GM18951 (cell line): ENCODE measurements around the gene SETDB2.

Source experiments
- POLR2A ChIP-seq: IDR thresholded peaks from 4 replicates; pipeline ENCODE4 v1.6.1; 2011; ENCODE audit warnings: mild to moderate bottlenecking; ENCODE audit not compliant: insufficient read length, insufficient read depth; ENCODE audit errors: extremely low read depth
- in situ Hi-C: fragments of 300-500 bp; cut with MboI; formaldehyde crosslinking; loops from one replicate; pipeline ENCODE4 v1.12.0; 2022; ENCODE audit warnings: low sequenced_read_pairs, mixed read lengths, inconsistent platforms; ENCODE audit not compliant: unreplicated experiment

Gene SETDB2

DNA sequence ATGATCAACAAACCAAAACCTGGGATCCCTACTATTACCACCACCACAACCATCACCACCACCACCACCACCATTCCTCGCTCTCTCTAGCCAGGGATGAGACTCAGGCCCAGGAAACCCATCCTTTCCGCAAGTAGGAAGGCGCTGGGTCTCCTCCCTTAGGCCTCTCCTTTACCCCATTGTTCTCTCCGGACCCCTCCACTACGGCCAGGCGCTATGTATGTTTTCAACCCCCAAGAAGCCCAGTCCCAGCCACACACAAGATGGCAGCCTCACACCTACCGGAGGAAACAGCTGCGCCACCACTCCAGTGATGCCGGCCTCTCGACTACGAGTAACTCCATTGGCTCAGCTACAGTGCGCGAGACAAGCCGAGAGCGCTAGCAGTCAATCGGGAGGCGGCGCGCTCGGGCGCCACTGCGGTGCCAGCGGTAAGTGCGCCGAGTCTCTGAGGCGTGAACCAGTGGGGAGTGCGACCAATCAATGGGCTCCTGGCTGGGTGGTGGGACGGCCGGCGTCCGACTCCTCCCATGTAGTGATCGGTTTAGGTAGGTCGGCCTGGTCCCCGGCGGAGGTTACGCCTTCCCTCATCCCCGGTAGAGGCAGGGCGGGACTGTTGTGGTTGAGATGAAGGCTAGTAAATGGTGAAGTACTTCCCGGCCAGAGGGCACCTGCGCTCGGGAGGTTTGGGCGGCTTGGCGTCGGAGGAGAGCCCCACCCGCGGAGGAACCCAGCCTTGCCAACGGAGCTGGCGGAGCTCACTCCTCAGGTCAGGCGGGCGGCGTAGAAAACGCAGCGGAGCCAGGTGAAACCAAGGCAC is at the start of gene SETDB2, which contains the start of gene CAB39L:
Gene SETDB2, plus strand, starts transcription at position 571 of the 820 bp plus-strand sequence. CDS start 7,620 bp downstream, outside the sequence.
Gene CAB39L, minus strand, starts transcription at position 361 of the 820 bp plus-strand sequence. CDS start 61,154 bp downstream, outside the sequence.
- peak; percentile 89 for TF ChIP-seq POLR2A
- in situ Hi-C loops: no loop called here

- TF ChIP-seq POLR2A: no peak
- in situ Hi-C loops: no loop called here
These were observed 48.6 kb upstream of the SETDB2 start for GRCh38 chr13:49395451-49395865.

DNA sequence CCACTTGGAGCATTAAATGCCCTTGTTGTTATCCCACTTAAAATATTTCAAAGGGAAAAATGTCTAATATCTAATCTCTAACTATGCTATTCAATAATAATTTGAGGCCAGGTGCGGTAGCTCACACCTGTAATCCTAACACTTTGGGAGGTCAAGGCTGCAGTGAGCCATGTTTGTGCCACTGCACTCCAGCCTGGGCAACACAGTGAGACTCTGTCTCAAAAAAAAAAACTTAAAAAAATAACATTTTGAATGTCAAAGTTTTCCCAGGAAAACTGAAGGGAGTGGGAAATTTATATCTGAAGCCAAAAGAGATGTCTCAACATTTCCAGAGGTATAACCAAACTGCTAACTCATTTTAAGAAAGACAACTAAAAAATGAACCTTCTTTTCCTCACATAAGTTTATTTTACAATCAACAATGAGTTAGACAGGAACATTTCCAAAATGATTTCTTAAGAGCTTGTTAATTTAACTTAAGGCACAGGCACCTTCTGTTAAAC is 48.1 kb upstream of the SETDB2 start:
- in situ Hi-C loops: no loop called here
- no peak for TF ChIP-seq POLR2A

DNA sequence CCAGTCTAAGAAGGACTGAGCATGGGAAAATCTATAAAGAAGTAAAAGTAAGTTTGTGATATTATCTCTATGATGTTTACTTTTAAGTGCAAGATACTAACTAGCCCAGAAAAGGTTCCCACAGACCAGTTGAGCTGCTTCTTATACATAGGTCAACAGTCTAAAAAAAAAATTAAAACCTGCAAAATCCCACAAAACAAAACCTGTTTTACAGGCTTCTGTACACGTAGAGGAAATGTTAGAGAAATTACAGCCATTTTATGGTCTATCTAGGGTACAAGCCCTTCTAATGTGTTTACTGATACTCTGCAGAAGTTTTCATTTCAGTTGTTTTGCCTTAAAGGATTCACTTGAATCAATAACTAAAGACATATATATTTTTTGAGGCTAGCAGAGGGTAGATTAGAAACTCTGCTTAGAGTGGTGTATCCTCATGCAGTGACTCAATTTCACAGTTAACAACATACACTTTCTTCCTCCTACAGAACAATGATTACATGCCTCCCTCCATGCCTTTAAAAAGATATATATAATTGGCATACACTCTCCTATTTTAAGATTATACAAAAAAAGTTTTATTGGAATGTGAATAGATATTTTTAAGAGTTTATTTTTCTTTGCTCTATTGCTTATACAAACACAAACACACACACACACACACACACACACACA is 44.1 kb upstream of the SETDB2 start:
- TF ChIP-seq POLR2A: no peak
- in situ Hi-C loops: no loop called here

- no peak for TF ChIP-seq POLR2A
- in situ Hi-C loops: no loop called here
These were observed 43.1 kb upstream of the SETDB2 start for GRCh38 chr13:49400755-49401659.

DNA sequence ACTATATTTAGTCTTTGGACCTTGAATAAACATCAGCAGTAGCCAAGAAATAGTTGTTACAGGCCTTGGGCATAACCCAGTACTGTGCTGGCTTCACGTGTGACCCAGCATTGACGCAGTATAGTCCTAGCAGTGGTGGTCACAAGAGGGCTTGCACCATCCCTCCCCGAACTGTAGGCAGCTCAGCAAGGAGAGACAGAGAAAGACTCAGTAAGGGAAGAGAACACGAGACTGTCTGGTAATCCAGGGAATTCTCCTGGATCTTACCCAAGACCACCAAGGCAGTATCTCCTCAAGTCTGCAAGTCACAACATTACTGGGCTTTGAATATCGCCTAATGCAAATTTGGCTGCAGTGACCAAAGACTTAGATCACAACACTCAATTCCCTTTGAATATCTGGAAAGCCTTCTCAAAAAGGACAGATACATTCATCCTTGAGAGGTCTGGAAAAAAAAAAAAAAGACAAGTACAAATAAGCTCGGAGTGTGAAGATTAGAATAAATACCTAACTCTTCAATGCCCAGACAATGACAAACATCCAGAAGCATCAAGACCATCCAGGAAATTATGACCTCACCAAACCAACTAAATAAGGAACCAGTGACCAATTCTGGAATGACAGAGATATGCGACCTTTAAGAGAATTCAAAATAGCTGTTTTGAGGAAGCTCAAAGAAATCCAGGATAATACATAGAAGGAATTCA is 39.9 kb upstream of the SETDB2 start:
- TF ChIP-seq POLR2A: no peak
- in situ Hi-C loops: no loop called here

- TF ChIP-seq POLR2A: no peak
- in situ Hi-C loops: no loop called here
These were observed 39.4 kb upstream of the SETDB2 start for GRCh38 chr13:49404703-49405020.

GRCh38 chr13:49407068-49407467 is 37.0 kb upstream of the SETDB2 start:
- in situ Hi-C loops: no loop called here

DNA sequence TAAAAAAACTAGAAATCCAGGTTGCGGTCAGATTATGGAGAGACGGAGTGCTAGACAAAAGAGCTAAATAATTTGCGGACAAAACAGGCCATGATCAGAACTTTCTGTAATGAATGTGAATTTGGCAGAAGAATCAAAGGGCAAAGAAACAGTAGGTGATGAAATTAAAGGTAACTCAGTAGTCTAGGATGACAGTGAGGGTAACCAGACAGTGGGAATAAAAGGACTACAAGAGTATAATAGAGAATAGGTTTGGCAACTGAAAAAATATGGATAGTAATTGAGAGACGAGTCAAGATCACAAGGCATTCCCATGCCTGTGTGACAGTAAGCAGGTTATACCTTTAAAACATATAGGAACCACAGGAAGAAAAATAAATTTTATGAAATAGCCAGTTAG is 36.1 kb upstream of the SETDB2 start:
- no peak for TF ChIP-seq POLR2A

More at GRCh38 chr13:49407068-49407467, 37.0 kb upstream of the SETDB2 start:
- no peak for TF ChIP-seq POLR2A

DNA sequence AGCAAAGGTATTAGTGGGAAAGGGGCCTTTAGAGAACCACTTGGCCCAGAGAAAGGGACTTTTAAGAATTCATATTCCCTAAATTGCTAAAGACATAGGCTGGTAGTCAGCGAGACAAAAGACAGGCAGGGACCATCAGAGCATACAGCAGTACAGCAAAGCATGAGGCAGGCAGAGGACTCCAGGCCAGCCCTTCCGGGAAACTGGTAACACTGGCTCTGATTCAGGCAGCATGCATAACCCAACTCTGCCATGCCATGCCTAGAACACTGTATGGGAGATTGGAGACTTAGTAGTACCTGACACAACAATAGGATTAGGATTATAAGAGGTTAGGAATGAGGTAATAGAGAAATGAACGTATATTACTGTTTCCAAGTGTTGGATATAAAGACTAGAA is 35.1 kb upstream of the SETDB2 start:
- no peak for TF ChIP-seq POLR2A
- in situ Hi-C loops: no loop called here

More for the DNA sequence above, 36.1 kb upstream of the SETDB2 start:
- in situ Hi-C loops: no loop called here

- TF ChIP-seq POLR2A: no peak
- in situ Hi-C loops: no loop called here
These were observed 34.1 kb upstream of the SETDB2 start for GRCh38 chr13:49410006-49410405.

DNA sequence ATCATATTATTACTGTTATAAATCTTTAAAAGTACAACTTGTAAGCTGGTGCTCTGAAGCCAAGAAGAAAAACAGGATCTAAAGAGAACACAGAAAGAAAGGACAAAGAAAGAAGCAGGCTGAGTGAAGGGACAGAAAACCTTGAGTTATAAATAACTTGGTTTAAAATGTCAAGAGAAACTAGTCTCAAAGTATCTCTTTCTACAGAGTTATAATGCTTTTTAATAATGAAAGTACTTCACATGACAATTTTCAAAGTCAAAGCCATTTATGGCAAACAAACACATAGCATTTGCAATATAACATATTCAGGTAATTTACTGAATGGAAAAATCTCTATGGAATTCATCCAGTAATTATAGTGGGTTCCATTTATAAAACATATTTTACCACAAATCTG is 33.6 kb upstream of the SETDB2 start:
- in situ Hi-C loops: no loop called here
- TF ChIP-seq POLR2A: no peak
